GM20000 (cell line): ENCODE data around the gene TMEM184C.

Source experiments
- DNase-seq: peaks from one replicate; pipeline ENCODE4 v3.0.0; 2012; ENCODE audit warnings: low spot score
- TF ChIP-seq, protein P1 (sequence below): IDR thresholded peaks from 2 replicates; pipeline ENCODE4 v1.5.1; 2012; ENCODE audit warnings: mild to moderate bottlenecking, control low read depth; ENCODE audit errors: extremely low read depth, missing control alignments

The TMEM184C gene

DNA sequence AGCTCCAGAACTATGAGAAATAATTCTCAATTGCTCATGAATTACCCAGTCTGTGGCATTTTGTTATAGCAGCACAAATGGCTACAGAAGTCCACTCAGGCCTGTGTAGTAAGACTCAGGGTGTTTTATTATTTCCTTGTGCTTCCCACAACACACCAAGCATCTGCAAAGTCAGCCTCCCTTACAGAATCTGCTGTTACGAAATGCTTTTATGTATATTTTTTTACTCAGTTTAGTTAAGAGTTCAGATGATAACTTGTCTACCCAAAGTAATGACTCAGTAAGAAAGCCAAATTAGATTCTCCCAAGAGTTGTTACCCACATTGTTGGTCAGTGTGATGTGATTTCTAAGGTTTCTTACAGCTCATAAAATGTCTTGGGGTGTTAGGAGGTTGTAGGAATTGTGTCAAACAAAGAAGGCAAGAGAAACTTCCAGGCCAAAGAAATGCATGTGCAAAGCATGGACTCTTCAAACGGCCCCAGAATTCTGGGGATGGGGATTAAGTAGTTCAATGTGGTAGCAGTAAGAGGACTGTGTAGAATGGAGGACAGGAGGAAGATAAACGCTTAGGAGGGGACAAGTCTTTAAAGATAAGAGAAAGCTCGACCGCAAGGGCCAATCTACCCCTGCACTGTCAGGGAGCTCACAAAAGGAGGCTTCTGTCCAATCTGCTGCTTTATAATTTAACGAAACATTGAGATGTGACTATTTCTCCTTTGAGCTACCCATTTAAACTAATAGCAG, 35.4 kb upstream of the TMEM184C start:
- no peak for DNase-seq
- TF ChIP-seq, protein P1, sequence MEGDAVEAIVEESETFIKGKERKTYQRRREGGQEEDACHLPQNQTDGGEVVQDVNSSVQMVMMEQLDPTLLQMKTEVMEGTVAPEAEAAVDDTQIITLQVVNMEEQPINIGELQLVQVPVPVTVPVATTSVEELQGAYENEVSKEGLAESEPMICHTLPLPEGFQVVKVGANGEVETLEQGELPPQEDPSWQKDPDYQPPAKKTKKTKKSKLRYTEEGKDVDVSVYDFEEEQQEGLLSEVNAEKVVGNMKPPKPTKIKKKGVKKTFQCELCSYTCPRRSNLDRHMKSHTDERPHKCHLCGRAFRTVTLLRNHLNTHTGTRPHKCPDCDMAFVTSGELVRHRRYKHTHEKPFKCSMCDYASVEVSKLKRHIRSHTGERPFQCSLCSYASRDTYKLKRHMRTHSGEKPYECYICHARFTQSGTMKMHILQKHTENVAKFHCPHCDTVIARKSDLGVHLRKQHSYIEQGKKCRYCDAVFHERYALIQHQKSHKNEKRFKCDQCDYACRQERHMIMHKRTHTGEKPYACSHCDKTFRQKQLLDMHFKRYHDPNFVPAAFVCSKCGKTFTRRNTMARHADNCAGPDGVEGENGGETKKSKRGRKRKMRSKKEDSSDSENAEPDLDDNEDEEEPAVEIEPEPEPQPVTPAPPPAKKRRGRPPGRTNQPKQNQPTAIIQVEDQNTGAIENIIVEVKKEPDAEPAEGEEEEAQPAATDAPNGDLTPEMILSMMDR, result no peak

DNA sequence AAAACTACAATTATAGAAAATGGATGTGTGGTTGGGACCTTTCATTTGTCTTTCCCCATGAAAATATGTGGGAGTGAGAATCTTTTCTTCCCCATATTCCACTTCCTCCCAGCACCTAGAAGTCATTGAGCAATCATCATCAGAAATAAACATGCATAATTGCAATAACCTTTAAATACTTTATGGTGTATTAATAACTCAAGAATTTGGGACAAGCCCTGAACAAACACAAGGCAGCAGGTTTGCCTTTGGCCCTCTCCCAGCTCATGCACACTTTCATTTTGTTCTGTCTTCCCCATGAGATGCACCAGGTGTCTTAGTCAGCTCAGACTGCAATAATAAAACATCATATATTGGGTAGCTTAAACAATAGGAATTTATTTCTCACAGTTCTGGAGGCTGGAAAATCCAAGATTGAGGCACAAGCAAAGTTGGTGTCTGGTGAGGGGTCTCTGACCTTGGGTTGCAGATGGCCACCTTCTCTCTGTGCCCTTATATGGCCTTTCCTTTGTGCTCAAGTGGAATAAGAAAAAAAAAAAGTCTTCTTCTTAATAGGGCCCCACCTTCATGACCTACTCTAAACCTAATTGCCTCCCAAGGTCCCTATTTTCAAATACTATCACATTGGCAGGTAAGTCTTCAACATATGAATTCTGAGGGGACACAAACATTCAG, 34.7 kb upstream of the TMEM184C start:
- TF ChIP-seq, protein P1, result no peak
- DNase-seq, result no peak

DNA sequence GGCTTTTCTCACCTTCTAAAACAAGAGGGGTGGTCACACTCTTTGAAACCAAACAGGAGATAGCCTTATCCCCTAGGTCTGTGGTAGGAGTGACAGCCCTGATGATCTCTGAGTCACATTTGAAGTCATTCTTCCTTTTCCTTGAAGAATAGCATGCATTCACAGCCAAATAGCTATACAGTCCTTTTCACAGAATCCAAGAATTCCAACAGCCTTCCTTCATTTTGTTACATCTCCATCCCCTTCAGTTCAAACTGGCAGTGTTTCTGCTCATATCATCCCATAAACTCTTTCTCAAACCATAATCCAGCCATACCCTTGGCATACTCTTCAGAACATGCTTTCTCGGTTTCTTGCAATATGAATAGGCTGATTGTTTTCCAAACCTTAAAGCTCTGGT, 33.3 kb upstream of the TMEM184C start:
- DNase-seq, result no peak
- TF ChIP-seq, protein P1, result no peak

DNA sequence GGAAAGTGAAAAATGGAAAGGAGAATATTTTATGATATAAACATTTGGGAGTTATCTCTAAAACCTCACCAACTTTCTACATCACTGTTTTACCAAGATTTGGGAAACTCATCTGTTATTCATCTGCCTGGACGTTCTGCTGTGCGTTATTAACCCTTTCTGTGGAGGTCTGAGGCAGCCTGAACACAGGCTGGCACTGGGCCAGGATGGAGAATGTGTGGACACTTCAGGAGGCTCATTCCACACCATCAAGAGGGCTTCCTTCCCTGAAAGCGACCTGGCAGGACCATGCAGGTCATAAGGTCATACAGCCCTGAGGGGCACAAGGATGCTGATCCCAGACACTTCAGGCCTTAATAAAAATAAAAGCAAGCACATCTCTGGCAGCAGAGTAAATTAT, 31.2 kb upstream of the TMEM184C start:
- TF ChIP-seq, protein P1, result no peak
- no peak for DNase-seq

DNA sequence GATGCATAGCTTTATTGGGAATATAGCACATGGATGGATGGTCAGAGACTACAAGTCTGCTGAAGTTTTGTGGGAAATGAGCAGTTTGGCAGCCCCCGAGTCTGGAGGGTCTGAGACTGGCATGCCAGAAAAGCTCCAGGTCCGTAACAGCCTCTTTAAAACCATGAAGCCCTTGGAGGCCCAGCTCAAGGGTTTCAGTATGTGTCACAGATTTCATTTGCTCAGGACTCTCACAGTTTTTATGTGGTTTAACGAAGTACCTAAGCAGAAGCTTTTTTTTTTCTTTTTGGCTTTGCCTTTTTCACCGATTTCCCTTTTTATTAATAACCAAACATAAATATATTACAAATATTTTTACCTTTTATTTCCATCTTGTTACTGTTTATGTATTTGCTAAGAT, 30.6 kb upstream of the TMEM184C start:
- TF ChIP-seq, protein P1, result no peak

DNA sequence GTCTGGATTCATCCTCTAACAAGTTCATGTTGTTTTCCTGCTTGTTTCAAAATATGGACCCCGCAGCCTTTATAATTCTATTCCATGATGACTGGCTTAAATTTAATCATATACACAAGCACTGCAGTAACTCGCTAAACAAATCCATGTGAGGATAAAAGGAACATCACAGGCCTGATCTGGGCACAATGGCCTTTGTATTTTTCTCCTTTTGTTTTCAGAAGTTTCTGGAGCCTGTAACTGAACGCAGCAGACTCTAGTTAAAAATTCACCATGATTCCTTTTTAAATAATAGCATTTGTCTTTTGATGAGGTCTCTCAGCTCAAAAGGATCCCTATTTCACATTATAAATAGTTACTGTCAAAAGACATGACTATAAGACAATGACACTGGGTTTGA, 30.2 kb upstream of the TMEM184C start:
- no peak for DNase-seq

More for the DNA sequence above, 30.6 kb upstream of the TMEM184C start:
- DNase-seq, result peak; percentile 40

DNA sequence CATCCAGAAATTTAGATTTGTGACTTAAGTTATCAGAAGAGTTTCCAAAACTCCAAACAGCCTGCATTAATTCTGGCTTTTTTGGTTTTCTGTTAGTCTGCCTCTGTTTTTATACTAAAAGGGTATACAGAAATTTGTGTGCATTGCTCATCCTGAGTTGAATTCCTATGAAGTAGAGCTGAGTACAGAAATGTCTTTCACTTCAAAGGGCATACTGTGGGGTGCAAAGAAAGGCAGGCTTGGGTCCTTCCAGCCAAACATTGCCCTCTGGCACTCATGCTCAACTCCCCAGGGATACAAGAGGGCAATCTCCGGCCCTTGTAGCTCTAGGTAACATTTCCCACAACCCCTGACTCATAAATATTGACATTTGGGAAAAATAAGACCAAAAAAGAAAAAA, 27.6 kb upstream of the TMEM184C start:
- DNase-seq, result no peak
- TF ChIP-seq, protein P1, result no peak

More for the DNA sequence above, 30.2 kb upstream of the TMEM184C start:
- TF ChIP-seq, protein P1, result no peak
